Measurements from ENCODE around the gene UXS1.

Gene UXS1

DNA sequence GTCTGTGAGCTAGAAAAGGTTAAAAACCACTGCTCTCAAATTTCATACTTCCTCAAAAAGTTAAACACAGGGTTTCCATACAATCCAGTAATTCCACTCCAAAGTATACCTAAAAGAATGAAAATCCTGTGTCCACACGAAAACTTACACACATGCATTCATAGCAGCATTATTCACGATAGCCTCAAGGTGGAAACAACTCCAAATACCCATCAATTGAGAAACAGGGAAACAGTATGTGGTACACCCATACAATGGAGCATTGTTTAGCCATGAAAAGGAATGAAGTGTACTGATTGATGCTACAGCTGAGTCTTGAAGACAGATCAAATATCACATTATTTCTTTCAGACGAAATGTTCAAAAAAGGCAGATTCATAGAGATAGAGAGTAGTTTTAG is 36.7 kb downstream of the UXS1 start:
- no peaks in the 10 kb centered on the region for H3K79me2 ChIP-seq (ENCODE audit: insufficient read depth, low read depth)
- H3K27me3 ChIP-seq (ENCODE audit: insufficient read depth, low read depth) = no peaks in the 10 kb centered on the region
- H3K4me3 ChIP-seq (IDR thresholded peaks at IDR 0.05; ENCODE audit: insufficient read depth, low read depth, low read length) = no peak overlapping the region
- no peaks in the 10 kb centered on the region for H3K36me3 ChIP-seq (ENCODE audit: insufficient read depth)
- H4K20me1 ChIP-seq (ENCODE audit: insufficient read depth) = no peaks in the 10 kb centered on the region
- no peaks in the 10 kb centered on the region for H3K4me1 ChIP-seq (ENCODE audit: low read depth, poor library complexity, severe bottlenecking)
- no peak overlapping the region for H2AFZ ChIP-seq (ENCODE audit: low read depth)
- H3K9ac ChIP-seq = no peak overlapping the region
- no peak overlapping the region for H3K27ac ChIP-seq
- TF ChIP-seq, protein P1, sequence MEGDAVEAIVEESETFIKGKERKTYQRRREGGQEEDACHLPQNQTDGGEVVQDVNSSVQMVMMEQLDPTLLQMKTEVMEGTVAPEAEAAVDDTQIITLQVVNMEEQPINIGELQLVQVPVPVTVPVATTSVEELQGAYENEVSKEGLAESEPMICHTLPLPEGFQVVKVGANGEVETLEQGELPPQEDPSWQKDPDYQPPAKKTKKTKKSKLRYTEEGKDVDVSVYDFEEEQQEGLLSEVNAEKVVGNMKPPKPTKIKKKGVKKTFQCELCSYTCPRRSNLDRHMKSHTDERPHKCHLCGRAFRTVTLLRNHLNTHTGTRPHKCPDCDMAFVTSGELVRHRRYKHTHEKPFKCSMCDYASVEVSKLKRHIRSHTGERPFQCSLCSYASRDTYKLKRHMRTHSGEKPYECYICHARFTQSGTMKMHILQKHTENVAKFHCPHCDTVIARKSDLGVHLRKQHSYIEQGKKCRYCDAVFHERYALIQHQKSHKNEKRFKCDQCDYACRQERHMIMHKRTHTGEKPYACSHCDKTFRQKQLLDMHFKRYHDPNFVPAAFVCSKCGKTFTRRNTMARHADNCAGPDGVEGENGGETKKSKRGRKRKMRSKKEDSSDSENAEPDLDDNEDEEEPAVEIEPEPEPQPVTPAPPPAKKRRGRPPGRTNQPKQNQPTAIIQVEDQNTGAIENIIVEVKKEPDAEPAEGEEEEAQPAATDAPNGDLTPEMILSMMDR (conservative IDR thresholded peaks at IDR 0.05; ENCODE audit: low read depth, low read length) = no peak
- H3K4me2 ChIP-seq = no peak overlapping the region

DNA sequence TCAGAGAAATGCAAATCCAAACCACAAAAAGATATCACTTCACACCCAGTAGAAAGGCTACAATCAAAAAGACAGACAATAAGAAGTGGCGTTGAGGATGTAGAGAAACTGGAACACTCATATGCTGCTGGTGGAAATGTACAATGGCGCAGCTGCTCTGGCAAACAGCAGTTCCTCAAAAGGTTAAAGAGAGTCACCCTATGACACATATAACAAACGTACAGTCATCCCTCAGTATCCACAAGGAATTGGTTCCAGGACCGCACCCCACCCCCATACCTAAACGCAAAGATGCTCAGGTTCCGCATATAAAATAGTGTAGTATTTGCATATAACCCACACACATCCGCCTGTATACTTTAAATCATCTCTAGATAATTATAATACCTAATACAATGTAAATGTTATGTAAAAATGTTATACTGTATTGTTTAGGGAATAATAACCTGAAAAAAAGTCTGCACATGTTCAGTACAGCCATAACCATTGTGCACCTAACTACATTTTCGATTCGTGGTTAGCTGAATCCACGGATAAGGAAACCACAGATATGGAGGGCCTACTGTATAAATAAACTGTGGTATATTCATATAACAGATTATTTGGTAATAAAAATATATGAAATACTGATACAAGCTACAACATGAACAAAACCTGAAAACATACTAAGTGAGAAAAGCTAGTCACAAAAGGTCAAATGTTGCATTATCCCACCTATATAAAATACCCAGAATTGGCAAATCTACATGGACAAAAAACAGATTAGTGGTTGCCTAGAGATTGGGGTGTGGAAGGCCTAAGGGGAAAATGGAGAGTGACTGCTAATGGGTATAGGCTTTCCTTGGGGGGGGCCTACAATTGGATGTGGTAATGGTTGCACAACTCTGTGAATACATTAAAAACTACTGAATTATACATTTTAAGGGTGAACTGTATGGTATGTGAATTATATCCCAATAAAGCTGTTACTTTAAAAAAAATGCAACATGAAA is 37.5 kb downstream of the UXS1 start:
- no peak overlapping the region for H3K27ac ChIP-seq
- H3K9ac ChIP-seq = no peak overlapping the region
- no peaks in the 10 kb centered on the region for H3K4me1 ChIP-seq (ENCODE audit: low read depth, poor library complexity, severe bottlenecking)
- no peaks in the 10 kb centered on the region for H4K20me1 ChIP-seq (ENCODE audit: insufficient read depth)
- no peaks in the 10 kb centered on the region for H3K79me2 ChIP-seq (ENCODE audit: insufficient read depth, low read depth)
- H3K27me3 ChIP-seq (ENCODE audit: insufficient read depth, low read depth) = no peaks in the 10 kb centered on the region
- TF ChIP-seq, protein P1 (conservative IDR thresholded peaks at IDR 0.05; ENCODE audit: low read depth, low read length) = no peak
- H3K4me3 ChIP-seq (IDR thresholded peaks at IDR 0.05; ENCODE audit: insufficient read depth, low read depth, low read length) = no peak overlapping the region
- no peaks in the 10 kb centered on the region for H3K36me3 ChIP-seq (ENCODE audit: insufficient read depth)
- H2AFZ ChIP-seq (ENCODE audit: low read depth) = no peak overlapping the region
- no peak overlapping the region for H3K4me2 ChIP-seq

DNA sequence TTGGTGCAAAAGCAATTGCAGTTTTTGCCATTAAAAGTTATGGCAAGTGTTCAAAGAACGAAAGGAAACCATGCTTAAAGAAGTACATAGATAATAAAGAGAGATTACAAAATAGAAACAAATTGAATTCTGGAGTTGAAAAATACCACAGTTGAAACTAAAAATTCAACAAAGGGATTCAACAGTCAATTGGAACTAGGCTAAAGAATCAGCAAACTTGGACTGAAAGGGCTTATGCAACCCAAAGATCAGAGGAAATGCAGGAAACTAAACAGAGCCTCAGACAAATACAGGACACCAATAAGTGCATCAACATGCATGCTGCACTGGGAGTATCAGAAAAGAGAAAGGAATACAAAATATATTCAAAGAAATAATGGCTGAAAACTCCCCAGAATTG is 40.3 kb downstream of the UXS1 start:
- H3K4me1 ChIP-seq (ENCODE audit: low read depth, poor library complexity, severe bottlenecking) = no peaks in the 10 kb centered on the region
- no peaks in the 10 kb centered on the region for H3K27me3 ChIP-seq (ENCODE audit: insufficient read depth, low read depth)
- H3K27ac ChIP-seq = no peak overlapping the region
- no peaks in the 10 kb centered on the region for H4K20me1 ChIP-seq (ENCODE audit: insufficient read depth)
- H2AFZ ChIP-seq (ENCODE audit: low read depth) = no peak overlapping the region
- H3K36me3 ChIP-seq (ENCODE audit: insufficient read depth) = no peaks in the 10 kb centered on the region
- H3K9ac ChIP-seq = no peak overlapping the region
- no peak overlapping the region for H3K4me3 ChIP-seq (IDR thresholded peaks at IDR 0.05; ENCODE audit: insufficient read depth, low read depth, low read length)
- H3K79me2 ChIP-seq (ENCODE audit: insufficient read depth, low read depth) = no peaks in the 10 kb centered on the region
- TF ChIP-seq, protein P1 (conservative IDR thresholded peaks at IDR 0.05; ENCODE audit: low read depth, low read length) = no peak
- H3K4me2 ChIP-seq = no peak overlapping the region

DNA sequence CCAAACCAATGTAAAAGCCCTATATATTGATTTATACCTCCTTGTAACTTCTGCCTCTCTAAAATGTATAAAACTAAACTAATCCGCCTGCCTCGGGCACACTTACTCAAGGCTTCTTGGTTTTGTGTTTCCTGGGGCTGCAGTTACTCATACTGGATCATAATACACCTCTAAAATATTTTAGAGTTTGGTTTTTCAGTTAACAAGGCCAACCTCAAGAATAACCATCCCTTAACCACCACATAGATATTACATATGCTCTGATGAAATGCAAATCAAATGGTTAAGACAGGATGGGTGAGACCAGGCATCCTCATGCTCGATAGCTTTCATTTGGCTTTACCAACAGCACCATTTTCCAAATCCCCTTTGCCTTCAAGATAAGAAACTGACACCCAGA is 46.4 kb downstream of the UXS1 start:
- no peak overlapping the region for H3K4me2 ChIP-seq
- no peak overlapping the region for H3K4me3 ChIP-seq (IDR thresholded peaks at IDR 0.05; ENCODE audit: insufficient read depth, low read depth, low read length)
- H3K27ac ChIP-seq = no peak overlapping the region
- H3K9ac ChIP-seq = no peak overlapping the region
- no peaks in the 10 kb centered on the region for H3K36me3 ChIP-seq (ENCODE audit: insufficient read depth)
- no peaks in the 10 kb centered on the region for H3K4me1 ChIP-seq (ENCODE audit: low read depth, poor library complexity, severe bottlenecking)
- H3K79me2 ChIP-seq (ENCODE audit: insufficient read depth, low read depth) = no peaks in the 10 kb centered on the region
- TF ChIP-seq, protein P1 (conservative IDR thresholded peaks at IDR 0.05; ENCODE audit: low read depth, low read length) = no peak
- H3K27me3 ChIP-seq (ENCODE audit: insufficient read depth, low read depth) = no peaks in the 10 kb centered on the region
- no peak overlapping the region for H2AFZ ChIP-seq (ENCODE audit: low read depth)
- H4K20me1 ChIP-seq (ENCODE audit: insufficient read depth) = no peaks in the 10 kb centered on the region

Data from KMS-11 (cell line).